Measurements from ENCODE around the gene PVALEF.
"Not testable (repeated sequence)": the region's sequence is repeated elsewhere in the genome, so short reads cannot be mapped to it uniquely, and the experiment has no call there.

PVALEF gene

DNA sequence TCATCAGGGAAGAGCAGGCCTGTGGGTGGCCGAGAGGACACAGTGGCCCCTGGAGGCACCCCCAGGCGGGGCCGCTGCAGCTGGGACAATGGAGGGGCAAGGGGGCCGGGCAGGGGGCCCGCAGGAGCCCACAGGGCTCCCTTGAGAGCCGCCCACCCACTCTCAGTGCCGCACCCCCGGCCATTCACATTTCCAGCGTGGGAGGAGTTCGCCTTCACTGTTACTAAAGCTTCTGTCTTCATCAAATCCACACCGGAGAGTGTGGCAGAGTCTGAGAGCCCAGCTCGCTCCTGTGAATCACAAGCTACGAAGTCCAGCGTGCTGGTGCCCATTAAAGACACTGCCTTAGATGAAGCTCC lies 20.9 kb upstream of the PVALEF start:
- no peak for DNase-seq (ENCODE audit: low spot score)

DNA sequence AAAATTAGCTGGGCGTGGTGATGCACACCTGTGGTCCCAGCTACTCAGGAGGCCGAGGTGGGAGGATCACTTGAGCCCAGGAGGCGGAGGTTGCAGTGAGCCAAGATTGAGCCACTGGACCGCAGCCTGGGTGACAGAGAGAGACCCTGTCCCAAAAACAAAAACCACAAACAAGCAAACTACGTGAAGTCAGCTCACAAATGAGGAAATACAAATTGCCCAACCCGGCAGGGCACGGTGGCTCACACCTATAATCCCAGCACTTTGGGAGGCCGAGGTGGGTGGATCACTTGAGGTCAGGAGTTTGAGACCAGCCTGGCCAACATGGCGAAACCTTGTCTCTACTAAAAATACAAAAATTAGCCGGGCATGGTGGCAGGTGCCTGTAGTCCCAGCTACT lies 19.1 kb upstream of the PVALEF start:
- not testable (repeated sequence) for DNase-seq (ENCODE audit: low spot score)

DNA sequence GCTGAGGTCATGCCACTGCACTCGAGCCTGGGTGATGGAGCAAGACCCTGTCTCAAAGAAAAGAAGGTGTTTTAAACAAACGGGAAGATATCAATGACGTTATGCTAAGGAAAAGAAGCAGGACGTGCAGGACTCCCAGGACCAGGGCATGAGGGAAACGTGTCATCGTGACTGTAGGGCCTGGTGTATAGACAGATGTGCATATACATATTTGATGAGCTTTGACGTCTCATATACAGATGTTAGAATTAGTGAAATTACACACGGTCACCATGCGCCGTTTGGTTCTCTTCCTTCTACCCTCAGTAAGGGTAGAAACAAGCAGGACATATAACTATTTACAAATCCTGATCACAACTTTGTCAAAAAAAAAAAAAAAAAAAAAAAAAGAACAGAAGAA lies 17.6 kb upstream of the PVALEF start:
- DNase-seq (ENCODE audit: low spot score) = no peak

DNA sequence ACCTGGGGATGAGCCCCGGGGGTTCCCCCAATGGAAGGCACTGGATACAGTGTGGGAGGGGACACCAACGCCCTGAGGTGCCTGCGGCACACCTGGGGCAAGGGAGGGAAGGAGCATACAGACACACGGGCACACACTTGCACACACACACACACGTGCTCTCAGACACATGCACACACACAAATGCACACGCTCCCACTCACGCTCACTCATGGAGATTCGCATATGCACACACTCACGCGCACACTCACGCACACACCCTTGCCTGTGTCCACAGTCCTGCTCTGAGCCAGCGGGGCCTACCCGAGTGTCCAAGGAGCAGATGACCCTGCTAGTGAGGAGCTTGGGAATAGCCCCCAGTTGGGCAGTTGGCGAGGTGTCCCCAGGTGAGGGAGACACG lies 16.7 kb upstream of the PVALEF start:
- no peak for DNase-seq (ENCODE audit: low spot score)

DNA sequence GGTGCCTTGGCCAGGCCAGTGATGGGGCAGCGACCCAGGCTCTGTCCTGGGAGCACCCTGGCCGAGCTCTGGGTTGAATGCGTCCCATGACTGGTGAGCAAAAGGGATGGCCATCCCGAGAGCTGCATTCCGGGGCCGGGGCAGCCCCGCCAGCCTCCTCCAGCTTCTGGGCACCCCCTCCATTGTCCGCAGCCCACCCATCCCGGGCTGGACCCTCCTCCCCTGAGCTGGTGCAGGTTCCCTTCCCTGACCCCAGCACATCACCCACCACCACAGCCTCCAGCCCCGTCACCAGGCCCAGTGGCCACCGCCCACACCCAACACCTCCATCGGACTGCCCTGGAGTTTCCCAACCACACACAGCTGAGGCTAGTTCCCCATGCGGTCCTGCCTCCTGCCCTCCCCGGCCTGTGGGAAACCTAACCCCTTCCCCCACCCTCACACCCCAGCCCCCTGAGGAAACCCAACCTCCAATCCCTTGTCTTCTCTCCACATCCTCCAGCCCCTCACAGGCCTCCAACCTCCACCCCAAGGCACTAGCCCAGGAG lies 16.2 kb upstream of the PVALEF start:
- DNase-seq (ENCODE audit: low spot score) = no peak

DNA sequence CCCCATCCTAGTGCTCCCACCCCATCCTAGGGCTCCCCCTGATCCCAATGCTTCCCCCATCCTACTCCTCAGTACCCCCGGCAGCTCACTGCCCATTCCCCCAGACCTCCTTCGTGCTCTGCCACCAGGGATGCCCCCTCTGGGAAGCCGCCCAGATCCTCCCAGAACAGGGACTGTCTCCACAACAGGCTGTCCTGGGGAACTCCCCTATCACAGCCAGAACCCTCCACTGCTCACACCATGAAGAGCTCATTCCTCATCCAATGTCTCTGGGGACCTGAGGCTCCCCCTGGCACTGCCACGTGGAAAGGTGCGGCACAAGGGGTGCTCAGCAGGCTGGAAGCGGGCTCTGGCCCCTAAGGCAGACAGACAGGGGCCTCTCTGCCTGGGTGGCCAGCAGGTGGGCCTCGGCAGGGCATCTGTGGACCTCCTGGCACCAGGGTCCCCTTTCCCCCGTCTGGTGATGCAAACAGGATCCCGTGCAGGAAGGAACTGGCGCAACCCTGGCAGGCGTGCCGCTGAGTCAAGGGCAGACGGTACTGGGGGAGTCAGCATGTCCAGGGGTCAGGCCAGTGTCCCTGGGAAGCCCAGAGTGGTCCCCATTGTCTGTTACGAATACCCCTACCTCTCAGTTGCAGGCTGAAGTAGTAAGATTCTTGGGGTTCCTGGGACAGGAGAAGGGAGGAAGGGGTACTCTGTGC lies 14.8 kb upstream of the PVALEF start:
- no peak for DNase-seq (ENCODE audit: low spot score)

DNA sequence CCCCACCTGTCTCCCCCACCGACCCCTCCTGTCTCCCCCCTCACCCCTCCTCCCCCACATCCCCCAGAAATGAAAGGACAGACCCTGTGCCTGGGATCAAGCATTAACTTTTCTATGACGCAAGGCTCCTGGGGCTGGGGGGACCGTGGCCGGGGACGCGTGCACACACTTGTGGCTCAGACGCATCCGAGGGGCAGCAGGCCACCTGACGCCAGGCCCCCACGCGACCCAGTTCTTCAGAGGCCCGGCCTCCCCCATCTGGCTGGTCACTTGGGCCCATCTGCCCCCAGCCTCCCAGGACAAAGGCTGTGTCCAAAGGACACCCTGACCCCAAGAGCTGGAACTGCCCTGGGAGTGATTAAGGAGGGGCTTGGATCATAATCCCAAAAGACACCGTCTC lies 14.0 kb upstream of the PVALEF start:
- no peak for DNase-seq (ENCODE audit: low spot score)

DNA sequence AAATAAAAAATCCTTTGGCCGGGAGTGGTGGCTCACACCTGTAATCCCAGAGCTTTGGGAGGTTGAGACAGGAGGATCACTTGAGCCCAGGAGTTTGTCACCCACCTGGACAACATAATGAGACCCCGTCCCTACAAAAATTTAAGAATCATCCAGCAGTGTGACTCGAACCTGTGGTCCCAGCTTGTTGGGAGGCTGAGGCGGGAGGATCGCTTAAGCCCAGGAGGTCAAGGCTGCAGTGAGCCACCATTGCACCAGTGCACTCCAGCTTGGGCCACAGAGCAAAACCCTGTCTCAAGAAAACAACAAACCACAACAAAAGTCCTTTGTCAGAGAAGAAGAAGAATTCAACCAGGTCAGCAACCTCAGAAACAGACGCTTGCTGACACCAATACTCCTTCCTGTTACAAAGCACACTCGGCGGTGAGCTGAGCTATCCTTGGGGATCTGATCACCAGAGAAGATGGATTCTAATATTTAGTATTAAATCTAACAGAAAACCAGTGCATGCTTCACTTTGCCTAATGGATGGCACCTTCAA lies 12.9 kb upstream of the PVALEF start:
- DNase-seq (ENCODE audit: low spot score) = no peak

DNA sequence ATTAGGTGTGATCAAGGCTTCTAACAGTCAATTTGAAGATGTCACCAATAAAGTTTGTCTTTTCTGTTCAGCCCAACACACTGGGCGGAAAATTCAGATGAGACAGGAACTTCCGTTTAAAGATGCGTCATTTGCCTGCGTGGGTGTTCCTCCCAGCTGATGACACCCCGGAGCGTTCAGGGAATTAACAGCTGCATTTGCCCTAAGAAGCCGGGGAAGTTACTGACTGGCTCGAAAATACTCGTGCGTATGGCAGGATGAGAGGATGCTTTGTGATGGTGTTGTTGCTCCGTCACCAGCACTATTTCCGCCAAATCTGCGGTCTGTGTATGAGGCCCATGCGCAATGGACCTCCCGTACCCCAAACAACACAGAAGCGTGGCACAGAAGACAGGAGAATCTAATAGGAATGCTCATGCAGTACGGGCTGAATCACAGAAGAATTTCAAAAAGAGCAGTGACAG lies 11.9 kb upstream of the PVALEF start:
- no peak for DNase-seq (ENCODE audit: low spot score)

DNA sequence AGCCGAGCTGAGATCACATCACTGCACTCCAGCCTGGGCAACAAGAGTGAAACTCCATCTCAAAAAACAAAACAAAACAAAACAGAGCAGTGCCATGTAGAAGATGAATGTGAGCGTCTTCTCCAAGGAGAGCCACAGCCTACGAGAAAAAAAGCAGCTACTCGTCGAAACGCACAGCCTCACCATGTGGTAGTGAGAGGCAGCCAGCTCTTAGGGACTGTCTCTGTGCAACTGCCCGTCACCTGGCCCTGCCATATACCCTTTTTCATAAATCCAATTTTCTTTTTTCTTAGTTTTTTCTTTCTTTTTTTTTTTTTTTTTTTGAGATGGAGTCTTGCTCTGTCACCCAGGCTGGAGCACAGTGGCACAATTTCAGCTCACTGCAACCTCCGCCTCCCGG lies 11.3 kb upstream of the PVALEF start:
- not testable (repeated sequence) for DNase-seq (ENCODE audit: low spot score)

DNA sequence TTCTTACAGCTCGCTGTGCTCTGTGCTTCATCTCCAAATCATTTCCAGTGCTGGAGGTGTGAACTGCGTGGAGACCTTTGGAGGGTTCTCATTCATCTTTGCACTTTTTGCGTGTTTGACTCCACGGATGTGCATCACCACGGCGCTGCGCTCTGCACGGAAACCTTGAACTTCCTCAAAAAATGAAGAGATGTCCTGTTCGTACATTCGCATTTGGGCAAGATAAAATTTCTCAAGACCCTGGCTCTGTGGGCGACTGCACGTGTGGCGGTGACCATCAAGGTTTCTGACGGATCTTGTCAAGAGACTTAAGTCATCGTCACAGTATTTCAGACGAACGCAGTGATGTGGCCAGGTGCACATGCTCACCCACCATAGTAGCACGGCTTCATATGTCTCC lies 10.3 kb upstream of the PVALEF start:
- DNase-seq (ENCODE audit: low spot score) = no peak

DNA sequence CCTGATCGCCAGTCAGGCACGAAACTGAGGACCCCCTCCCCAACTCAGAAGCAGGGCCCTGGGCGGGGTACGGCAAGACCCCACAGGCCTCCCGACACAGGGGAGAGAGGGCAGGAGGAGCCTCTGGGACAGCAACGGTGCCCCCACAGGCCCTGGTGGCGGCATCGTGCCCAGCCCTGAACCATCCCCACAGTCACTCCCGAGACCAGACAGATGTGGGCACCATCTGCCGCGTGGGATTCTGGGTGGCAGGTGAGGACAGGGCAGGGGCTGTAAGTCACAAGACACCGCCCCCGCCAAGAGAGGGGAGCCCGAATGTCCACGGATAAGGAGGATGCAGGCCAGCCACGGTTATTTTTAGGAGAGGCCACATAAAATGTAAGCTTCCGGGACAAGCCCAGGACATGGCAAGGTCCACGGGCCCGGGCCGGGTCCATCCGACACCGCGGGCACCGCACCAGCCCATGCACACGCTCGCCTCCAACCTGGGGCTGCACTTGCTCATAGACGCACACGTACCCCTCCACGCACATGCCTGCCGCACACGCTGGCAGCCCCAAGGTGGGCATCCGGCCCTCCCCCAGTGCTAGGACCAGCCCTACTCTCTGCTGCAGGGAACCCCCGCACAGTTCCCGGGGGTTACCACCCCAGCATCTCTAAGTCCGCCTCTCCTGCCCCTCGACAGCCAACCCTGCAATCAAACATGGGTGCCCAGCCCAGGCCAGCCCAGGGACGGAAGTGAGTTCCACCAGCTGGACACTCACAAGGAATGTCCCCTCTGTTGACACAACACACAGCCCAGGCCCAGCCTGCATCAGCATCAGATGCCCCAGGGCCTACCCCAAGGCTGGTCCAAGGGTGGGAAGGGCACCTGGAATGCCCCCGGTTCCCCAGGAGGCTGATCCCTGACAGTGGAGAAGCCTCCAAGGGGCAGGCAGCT lies 8.2 kb upstream of the PVALEF start:
- no peak for DNase-seq (ENCODE audit: low spot score)

DNA sequence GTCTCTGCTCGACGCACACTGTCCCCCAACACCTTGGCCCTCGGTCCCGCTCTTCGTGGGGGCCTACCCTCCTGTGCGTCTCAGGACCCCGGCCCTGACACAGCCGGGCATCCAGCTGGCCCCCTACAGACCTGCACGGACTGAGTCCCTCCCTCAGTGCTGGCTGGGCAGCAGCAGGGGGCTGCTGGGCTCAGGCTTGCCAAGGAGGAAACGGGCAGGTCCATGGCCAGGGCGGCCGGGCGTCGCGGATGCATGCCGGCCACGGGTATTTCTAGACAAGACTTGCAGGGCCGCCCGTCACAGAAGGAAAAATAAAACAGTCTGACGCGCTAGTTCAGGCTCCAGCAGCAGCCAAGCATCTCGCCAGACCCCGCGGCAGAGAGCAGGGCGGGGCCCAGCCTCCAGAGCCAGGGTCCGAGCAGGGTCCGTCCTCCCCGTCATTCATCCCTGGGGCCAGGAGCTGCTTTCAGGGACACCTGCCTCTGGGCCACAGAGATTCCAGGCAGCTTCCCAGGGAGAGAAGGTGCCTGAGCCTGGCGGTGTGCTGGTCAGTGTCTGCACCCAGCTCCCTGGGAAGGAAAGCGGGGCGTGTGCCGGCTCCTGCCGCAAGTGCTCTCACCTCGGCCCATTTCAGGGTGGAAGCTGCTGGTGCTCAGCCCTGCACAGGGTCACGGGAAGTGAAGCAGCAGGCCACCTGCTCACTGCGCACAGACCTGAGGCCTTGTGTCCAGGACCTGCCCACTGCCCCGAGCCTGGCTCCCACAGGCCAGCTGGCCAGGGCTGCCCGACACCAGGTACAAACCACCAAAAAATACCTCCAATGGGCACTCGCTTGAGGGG lies 7.2 kb upstream of the PVALEF start:
- DNase-seq (ENCODE audit: low spot score) = no peak

DNA sequence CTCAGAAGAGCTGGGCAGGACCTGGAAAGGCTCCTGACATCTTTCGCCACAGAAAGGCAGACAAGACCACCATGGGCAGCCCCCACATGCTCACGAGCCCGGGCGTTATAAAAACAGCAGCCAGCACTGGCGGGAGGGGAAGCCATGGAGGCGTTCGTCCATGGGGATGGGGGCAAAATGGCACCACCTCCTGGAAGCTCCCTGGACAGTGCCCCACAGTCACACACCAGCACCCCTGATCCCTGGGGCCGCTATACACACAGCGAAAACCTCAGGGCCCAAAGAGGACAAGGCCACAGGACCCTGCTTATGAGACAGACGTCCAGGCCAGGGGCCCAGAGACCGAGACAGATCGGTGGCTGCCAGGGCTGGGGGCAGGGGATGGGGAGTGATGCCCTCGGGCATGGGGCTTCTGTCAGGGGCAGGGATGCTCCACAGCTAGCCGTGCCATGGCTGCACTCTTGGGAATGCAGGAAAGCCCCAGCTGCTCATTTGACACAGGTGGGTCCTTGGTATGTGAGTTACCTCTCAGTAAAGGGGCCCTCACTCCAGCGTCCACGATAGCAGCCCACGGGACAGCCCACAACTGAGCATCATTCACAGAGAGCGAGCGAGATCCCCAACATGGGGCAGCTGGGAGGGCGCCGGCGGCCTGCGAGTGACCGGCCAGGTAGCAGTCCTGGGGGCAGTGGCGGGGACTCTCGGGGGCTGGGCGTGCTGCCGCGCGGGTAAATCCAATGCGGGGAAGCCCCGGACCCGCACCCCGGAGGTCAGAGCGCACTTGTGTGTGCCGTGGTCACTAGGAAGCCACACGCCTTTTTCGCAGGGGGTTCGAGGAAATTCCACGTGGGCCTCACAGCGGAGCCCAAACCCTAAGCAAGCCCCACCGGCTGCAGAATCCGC lies 6.4 kb upstream of the PVALEF start:
- no peak for DNase-seq (ENCODE audit: low spot score)

DNA sequence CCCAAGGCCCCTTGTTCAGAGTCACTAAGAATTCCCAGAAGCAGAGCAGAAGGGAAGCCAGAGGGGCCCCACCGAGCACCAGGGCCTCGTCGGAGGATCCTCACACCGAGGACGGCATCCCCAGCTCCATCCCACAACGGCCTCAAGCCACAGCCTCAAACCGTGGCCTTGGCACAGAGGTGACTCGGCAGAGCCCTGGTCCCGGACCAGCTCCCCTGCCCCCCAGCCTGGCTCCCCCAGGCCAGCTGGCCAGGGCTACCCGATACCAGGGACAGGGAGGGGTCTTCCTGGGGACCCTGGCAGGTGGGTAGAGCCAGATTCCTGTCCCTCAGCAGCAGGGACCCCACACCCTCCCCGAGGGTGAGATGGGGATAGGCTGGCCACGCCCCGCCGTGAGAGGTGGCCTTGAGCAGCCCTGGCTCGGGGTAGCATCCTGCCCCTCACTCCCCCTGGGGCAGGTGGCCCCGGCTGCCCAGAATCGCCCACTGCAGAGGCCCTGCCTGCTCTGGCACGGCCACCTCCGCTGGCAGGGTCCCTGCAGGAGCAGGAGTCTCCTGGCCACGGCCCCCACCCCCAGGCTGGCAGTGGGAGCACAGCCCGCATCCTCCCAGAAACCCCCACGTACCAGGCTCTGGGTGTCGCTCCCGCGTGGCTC lies 5.6 kb upstream of the PVALEF start:
- no peak for DNase-seq (ENCODE audit: low spot score)

DNA sequence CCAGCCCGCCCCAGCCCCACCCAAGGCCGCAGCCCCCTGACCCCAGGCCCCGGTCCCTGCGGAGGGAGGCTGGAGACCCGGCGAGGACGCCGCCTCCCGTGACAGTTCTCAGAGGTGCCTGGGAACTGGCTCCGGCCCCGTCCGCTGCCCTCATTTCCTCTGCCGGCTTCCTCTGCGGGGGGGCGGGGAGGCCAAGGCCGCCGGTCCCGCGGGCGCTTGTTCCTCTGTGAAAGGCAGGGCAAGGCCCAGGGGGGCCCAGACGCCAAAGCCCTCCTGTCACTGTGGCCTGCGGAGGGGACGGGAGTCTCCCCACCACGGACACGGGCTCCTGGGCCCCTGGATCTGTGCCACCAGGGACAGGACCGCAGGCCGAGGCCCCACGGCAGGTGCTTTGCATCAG lies 5.0 kb upstream of the PVALEF start:
- no peak for DNase-seq (ENCODE audit: low spot score)

DNA sequence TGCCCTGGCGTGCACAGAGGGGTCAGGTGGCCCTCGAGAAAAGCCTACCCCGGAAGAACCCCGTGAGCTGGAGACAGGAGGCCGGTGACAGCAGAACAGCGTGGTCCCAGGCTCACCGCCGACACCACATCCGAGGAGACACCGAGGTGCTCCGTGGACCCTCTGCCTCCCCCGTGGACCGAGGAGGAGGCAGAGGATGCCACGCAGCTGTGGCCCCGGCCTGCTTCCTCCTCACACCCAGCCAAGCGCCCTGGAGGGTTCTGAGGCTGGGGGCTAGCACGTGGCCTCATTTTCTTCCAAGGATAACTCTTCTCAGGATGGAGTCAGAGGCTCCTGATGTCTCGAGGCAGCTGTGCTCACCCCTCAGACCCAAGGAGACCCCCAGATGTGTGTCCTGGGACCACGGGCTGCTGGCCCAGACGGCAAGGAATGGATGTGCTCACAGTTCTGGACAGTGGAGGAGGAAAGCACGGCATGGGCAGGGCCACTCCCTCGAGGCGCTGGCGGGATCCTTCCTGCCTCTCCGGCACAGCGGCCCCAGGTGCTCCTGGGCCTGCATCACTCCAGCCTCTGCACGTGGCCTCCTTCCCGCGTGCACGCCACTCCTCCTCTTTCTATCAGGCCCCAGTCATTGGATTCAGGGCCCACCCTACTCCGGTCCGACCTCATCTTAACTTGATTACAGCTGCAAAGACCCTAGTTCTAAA lies 4.4 kb upstream of the PVALEF start:
- no peak for DNase-seq (ENCODE audit: low spot score)

DNA sequence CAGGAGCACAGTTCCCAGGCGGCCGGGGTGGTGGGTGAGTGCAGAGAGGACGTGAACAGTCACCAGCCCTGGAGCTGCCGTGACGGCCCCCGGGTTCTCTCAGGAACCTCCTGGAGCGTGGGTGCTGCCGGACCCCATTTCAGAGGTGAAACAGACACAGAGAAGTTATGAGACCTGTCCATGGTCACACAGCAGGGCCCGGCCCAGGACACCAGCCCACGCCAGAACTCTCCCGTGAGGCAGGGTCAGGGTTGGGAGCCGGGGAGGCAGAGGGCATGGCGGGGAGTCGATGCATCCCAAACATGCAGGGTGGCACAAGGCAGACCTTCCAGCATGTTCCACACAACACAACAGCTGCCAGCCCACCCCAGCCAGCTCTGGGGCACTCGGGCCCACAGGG lies 3.8 kb upstream of the PVALEF start:
- DNase-seq (ENCODE audit: low spot score) = no peak

DNA sequence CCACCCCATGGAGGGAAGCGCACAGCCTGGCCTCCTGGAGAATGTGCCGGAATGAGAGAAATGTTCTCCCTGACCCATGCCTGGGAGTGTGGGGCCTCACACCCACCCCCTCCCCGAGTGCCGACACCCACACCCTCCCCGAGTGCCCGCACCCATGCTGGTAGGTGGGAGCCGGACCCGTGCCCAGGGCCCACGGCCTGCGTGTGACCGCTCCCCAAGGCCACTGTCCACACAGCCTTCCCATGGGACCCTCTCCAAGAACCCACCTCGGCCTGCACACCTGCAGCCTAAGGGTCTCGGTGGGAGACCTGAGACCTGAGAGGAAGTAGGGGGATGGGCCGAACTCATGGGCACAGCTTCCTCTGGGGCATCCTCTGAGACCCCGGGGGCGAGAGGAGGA lies 3.3 kb upstream of the PVALEF start:
- no peak for DNase-seq (ENCODE audit: low spot score)

DNA sequence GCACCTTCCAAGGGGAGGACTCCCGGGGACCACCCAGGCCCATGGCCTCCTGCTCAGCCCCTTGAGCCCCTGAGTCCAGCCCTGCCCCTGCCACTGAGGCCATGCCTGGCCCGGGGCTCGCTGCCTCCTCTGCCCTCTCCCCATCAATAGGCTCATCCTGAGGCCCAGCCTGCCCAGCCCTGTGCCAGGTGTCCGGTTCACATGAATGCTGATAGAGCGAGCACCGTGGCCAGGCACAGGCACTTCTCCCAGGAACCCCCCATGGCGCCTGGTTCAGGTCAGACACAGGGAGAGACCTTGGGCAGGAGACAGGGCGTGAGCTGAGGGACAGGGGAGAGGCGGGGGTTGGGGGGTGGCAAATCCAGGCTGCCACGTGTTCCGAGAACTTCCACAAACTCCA lies 2.8 kb upstream of the PVALEF start:
- DNase-seq (ENCODE audit: low spot score) = no peak
